ENCODE results near the gene INSC. TPM values are rescaled to one million over a fixed set of nuclear protein-coding genes. Genes with fewer than 3 reads are reported as not detected.
A peak's percentile ranks its signal among the peaks of the same experiment; 100 is the strongest.

Gene INSC
- total RNA-seq, 1 donor from 2014 or later: 0.53 TPM

DNA sequence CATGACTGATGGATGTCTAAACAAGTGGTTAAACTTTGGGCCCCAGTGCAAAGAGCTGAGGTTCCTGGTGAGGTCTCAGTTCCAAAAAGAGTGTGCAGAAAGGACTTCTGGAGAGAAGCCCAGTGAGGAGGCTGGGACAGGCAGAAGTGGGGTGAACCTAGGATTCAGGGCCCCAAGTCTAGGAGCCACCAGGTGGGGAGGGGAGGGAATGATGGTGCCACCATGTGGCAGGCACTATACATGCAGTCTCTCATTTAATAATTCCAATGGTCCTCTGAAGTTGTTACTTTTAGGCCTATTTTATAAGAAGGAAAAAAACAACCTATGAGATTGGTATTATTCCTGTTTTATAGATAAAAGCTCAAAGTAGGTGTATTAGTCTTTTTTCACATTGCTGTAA is 102.0 kb downstream of the INSC start:
- TF ChIP-seq, protein P1, sequence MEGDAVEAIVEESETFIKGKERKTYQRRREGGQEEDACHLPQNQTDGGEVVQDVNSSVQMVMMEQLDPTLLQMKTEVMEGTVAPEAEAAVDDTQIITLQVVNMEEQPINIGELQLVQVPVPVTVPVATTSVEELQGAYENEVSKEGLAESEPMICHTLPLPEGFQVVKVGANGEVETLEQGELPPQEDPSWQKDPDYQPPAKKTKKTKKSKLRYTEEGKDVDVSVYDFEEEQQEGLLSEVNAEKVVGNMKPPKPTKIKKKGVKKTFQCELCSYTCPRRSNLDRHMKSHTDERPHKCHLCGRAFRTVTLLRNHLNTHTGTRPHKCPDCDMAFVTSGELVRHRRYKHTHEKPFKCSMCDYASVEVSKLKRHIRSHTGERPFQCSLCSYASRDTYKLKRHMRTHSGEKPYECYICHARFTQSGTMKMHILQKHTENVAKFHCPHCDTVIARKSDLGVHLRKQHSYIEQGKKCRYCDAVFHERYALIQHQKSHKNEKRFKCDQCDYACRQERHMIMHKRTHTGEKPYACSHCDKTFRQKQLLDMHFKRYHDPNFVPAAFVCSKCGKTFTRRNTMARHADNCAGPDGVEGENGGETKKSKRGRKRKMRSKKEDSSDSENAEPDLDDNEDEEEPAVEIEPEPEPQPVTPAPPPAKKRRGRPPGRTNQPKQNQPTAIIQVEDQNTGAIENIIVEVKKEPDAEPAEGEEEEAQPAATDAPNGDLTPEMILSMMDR (IDR thresholded peaks at IDR 0.05; ENCODE audit: insufficient read depth, low read length, severe bottlenecking): peak; percentile 61
- no peaks in the 10 kb centered on the region for H3K27me3 ChIP-seq (ENCODE audit: control insufficient read depth, insufficient read depth, low read length)
- H3K4me3 ChIP-seq (ENCODE audit: low read depth, low read length): no peak overlapping the region
- H3K36me3 ChIP-seq (ENCODE audit: control insufficient read depth, insufficient read depth, low read length): no peaks in the 10 kb centered on the region
- peak; percentile 12 for DNase-seq (ENCODE audit: low read depth)
- FAIRE-seq: no peak

DNA sequence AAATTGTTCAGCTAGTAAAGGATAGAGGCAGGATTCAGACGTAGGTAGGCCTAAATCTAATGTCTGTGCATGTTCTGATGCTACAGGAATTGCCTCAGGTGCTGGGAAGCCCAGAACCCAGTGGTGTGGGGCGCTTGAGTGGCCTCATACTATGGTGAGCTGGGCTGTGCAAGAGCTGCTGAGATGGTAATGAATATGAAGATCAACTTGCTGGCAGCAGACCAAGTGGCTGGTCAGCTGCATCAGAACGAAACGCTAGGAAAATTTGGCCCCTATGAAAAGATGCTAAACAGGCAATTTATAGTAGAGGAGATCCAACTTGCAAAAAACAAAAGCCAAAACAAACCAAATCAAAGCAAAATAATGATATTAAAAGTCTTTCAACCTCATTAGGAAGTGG is 102.7 kb downstream of the INSC start:
- no peak for FAIRE-seq
- H3K27me3 ChIP-seq (ENCODE audit: control insufficient read depth, insufficient read depth, low read length): no peaks in the 10 kb centered on the region
- H3K36me3 ChIP-seq (ENCODE audit: control insufficient read depth, insufficient read depth, low read length): no peaks in the 10 kb centered on the region
- no peak for DNase-seq (ENCODE audit: low read depth)
- no peak overlapping the region for H3K4me3 ChIP-seq (ENCODE audit: low read depth, low read length)
- TF ChIP-seq, protein P1 (IDR thresholded peaks at IDR 0.05; ENCODE audit: insufficient read depth, low read length, severe bottlenecking): no peak

DNA sequence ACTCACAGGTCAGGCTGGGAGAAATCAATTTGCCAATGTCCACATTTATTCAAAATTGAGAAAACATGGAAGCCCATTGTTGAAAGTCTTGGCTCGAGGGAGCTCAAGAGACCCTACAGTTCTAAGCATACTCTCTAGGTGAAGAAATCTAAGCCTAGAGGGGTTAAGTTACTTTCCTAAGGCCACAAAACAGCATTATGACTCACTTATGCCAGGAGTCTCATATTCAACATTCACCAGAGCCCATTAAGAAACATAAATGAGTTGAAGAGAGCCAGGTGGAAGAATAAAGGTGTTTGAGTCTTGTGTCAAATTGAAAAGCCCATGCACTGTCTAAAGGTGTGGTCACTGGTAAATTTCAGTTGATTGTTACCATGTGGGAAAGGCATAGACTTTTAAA is 108.1 kb downstream of the INSC start:
- TF ChIP-seq, protein P1 (IDR thresholded peaks at IDR 0.05; ENCODE audit: insufficient read depth, low read length, severe bottlenecking): no peak
- Histone ChIP-seq H3K4me3 (ENCODE audit: low read depth, low read length) (no peak overlapping the region), H3K27me3 (ENCODE audit: control insufficient read depth, insufficient read depth, low read length) (no peaks in the 10 kb centered on the region), H3K36me3 (ENCODE audit: control insufficient read depth, insufficient read depth, low read length) (no peaks in the 10 kb centered on the region)
- FAIRE-seq (no peak), DNase-seq (ENCODE audit: low read depth) (peak; percentile 40)

GRCh38 chr11:15223318-15223717 is 108.6 kb downstream of the INSC start:
- Histone ChIP-seq H3K36me3 (ENCODE audit: control insufficient read depth, insufficient read depth, low read length) (no peaks in the 10 kb centered on the region), H3K27me3 (ENCODE audit: control insufficient read depth, insufficient read depth, low read length) (no peaks in the 10 kb centered on the region), H3K4me3 (ENCODE audit: low read depth, low read length) (no peak overlapping the region)
- DNase-seq (ENCODE audit: low read depth): peak; percentile 68
- TF ChIP-seq, protein P1 (IDR thresholded peaks at IDR 0.05; ENCODE audit: insufficient read depth, low read length, severe bottlenecking): no peak
- FAIRE-seq: no peak

DNA sequence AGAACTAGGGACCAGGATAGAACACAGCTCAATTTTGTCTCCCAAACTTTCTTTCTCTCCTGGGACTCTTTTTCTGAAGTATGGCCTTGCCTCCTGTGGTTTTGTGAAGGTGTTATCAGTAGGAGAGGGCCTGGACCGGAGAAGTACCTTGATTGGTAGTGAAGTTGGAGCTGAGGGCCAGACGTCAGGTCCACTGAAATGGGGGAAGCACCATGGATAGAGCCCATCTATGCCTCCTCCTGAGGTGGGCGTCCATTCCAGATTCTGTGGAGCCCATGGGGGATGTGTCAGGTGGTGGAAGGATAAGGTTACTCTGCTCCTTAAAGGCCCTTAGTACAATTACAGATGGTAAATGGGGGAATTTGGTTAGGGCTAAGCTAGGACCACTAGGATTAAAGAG is 109.7 kb downstream of the INSC start:
- FAIRE-seq: peak; percentile 62
- Histone ChIP-seq H3K27me3 (ENCODE audit: control insufficient read depth, insufficient read depth, low read length) (no peaks in the 10 kb centered on the region), H3K36me3 (ENCODE audit: control insufficient read depth, insufficient read depth, low read length) (no peaks in the 10 kb centered on the region), H3K4me3 (ENCODE audit: low read depth, low read length) (no peak overlapping the region)
- DNase-seq (ENCODE audit: low read depth): no peak
- TF ChIP-seq, protein P1 (IDR thresholded peaks at IDR 0.05; ENCODE audit: insufficient read depth, low read length, severe bottlenecking): no peak

DNA sequence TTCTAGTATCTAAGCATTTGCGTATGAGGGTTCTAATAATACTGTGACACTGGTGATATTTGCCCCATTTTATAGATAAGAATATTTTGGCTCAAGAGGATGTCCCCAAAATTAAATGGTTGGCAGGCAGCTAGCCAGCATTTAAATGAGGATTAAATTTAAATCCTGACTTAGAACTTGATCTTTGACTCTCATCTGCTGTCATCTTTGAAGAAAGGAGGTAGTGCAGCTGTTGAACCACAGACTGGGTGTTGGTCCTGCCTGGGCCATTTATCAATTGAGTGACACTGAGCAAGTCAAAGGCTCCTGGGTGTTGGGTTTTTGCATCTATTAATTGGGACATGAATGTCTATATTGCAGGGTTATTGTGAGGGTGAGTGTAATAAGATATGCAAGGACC is 112.3 kb downstream of the INSC start:
- no peak for FAIRE-seq
- no peak overlapping the region for H3K4me3 ChIP-seq (ENCODE audit: low read depth, low read length)

More for the DNA sequence above, 112.3 kb downstream of the INSC start:
- H3K27me3 ChIP-seq (ENCODE audit: control insufficient read depth, insufficient read depth, low read length): no peaks in the 10 kb centered on the region
- H3K36me3 ChIP-seq (ENCODE audit: control insufficient read depth, insufficient read depth, low read length): no peaks in the 10 kb centered on the region
- no peak for DNase-seq (ENCODE audit: low read depth)
- TF ChIP-seq, protein P1 (IDR thresholded peaks at IDR 0.05; ENCODE audit: insufficient read depth, low read length, severe bottlenecking): no peak
